HUES64 (cell line): ENCODE results near the gene UBTFL1. TPM values are rescaled to one million over a fixed set of nuclear protein-coding genes. Genes with fewer than 3 reads are reported as not detected.
A peak's percentile ranks its signal among the peaks of the same experiment; 100 is the strongest.
"Not testable (repeated sequence)": the region's sequence is repeated elsewhere in the genome, so short reads cannot be mapped to it uniquely, and the experiment has no call there.

Experiments used
- H3K27ac ChIP-seq: 2 replicates; pipeline ENCODE4 v1.7.0; 2013; ENCODE audit warnings: low read depth, low read length, inconsistent platforms
- H3K27me3 ChIP-seq: 2 replicates; pipeline ENCODE4 v1.6.1; 2013; ENCODE audit warnings: mild to moderate bottlenecking, low read length; ENCODE audit not compliant: insufficient read depth
- H3K36me3 ChIP-seq: 2 replicates; pipeline ENCODE4 v1.6.1; 2013; ENCODE audit warnings: mild to moderate bottlenecking, low read length; ENCODE audit not compliant: insufficient read depth
- H3K4me1 ChIP-seq: 2 replicates; pipeline ENCODE4 v1.6.1; 2013; ENCODE audit warnings: mild to moderate bottlenecking, low read length, moderate library complexity; ENCODE audit not compliant: insufficient read depth
- H3K4me3 ChIP-seq: 2 replicates; pipeline ENCODE4 v1.5.1; 2013; ENCODE audit warnings: mild to moderate bottlenecking, low read length, moderate library complexity
- H3K9ac ChIP-seq: 2 replicates; pipeline ENCODE4 v1.6.1; 2013; ENCODE audit warnings: mild to moderate bottlenecking, low read depth, low read length
- H3K9me3 ChIP-seq: 2 replicates; pipeline ENCODE4 v1.6.1; 2013; ENCODE audit warnings: low read depth, low read length; ENCODE audit not compliant: insufficient read depth
- WGBS: fragments of 150-250, 120-280 bp; methylation state at CpG from one replicate; pipeline ENCODE4 v1.1.7; 2013; ENCODE audit warnings: missing lambda C conversion rate; 5-methylcytosine and 5-hydroxymethylcytosine counted together
- polyA plus RNA-seq, 2 experiments: library from polyadenylated mRNA; stranded (reverse); fragments of 50-300 nt; gene quantifications; one replicate each; pipeline ENCODE4 v1.2.3, GENCODE V29; 2013

The UBTFL1 gene, protein sequence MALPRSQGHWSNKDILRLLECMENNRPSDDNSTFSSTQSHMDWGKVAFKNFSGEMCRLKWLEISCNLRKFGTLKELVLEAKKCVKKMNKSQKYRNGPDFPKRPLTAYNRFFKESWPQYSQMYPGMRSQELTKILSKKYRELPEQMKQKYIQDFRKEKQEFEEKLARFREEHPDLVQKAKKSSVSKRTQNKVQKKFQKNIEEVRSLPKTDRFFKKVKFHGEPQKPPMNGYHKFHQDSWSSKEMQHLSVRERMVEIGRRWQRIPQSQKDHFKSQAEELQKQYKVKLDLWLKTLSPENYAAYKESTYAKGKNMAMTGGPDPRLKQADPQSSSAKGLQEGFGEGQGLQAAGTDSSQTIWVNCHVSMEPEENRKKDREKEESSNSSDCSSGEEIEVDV
- polyA plus RNA-seq (2013, experiment 1 of 2): not detected
- polyA plus RNA-seq (2013, experiment 2 of 2): not detected

- not testable (repeated sequence) for H3K36me3 ChIP-seq
- no CpG with 5 or more reads among the region's 3 CpGs for whole genome bisulfite sequencing
Measured at GRCh38 chr11:90085650-90086049, at the start of gene UBTFL1. Gene UBTFL1, plus strand, starts transcription at chr11:90085950. Its CDS starts 0 bp downstream, at chr11:90085950.

GRCh38 chr11:90051591-90052209 is 34.0 kb upstream of the UBTFL1 start:
- H3K4me1 ChIP-seq, H3K36me3 ChIP-seq, H3K4me3 ChIP-seq, H3K27me3 ChIP-seq, H3K9me3 ChIP-seq, H3K27ac ChIP-seq, H3K9ac ChIP-seq: not testable (repeated sequence)
- WGBS: 85% methylated on average over 15 of the region's 41 CpGs

More at GRCh38 chr11:90085650-90086049, at the start of gene UBTFL1:
- H3K4me3 ChIP-seq, H3K27ac ChIP-seq, H3K27me3 ChIP-seq, H3K9me3 ChIP-seq, H3K4me1 ChIP-seq, H3K9ac ChIP-seq: not testable (repeated sequence)

- H3K9ac ChIP-seq, H3K27ac ChIP-seq, H3K36me3 ChIP-seq, H3K27me3 ChIP-seq, H3K9me3 ChIP-seq, H3K4me1 ChIP-seq: not testable (repeated sequence)
- H3K4me3 ChIP-seq: 0 out of 2 replicates have a peak overlapping the region, but pooled peaks have one; percentile 23
- 0% methylated on average over 9 of the region's 33 CpGs for WGBS
Measured at GRCh38 chr11:90052311-90052710, 33.4 kb upstream of the UBTFL1 start.

DNA sequence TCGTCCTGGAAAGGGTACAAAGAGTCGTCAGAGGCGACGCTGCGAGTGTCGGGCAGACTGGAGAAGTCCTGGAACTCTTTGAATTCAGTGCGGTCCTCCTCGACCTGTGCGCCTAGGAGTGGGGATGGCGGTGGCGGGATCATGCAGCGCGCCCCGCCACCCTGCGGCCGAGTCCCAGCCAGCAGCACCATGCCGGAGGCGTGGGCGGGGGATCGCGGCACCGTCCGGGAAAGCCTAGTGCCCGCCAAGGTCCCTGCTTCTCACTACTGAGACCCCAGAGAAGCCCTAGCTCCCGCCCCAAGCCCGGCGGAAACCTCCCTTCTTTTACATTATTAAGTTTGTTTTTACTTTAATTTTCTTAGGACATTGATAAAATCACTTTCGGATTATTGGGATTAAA is 32.2 kb upstream of the UBTFL1 start:
- not testable (repeated sequence) for H3K9me3 ChIP-seq, H3K36me3 ChIP-seq, H3K27me3 ChIP-seq, H3K27ac ChIP-seq, H3K4me3 ChIP-seq, H3K4me1 ChIP-seq, H3K9ac ChIP-seq
- 100% methylated on average over 6 of the region's 28 CpGs for WGBS

DNA sequence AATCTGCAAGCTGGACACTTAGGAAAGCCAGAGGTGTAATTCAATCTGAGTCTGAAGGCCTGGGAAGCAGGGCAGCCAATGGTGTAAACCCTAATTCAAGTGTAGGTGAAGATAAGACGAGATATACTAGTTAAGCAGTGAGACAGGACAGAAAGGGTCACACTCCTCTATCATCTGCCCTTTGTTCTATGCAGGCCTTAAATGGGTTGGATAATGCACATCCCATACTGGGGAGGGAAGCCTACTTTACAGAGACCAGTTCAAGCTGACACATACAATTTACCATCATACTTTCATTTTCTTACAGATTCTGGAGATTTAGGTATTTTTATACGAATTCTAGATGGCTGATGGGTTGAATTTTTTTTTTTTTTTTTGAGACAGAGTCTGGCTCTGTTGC is 3.0 kb downstream of the UBTFL1 start:
- H3K36me3 ChIP-seq, H3K27ac ChIP-seq: not testable (repeated sequence)
- no CpG with 5 or more reads among the region's 2 CpGs for WGBS

DNA sequence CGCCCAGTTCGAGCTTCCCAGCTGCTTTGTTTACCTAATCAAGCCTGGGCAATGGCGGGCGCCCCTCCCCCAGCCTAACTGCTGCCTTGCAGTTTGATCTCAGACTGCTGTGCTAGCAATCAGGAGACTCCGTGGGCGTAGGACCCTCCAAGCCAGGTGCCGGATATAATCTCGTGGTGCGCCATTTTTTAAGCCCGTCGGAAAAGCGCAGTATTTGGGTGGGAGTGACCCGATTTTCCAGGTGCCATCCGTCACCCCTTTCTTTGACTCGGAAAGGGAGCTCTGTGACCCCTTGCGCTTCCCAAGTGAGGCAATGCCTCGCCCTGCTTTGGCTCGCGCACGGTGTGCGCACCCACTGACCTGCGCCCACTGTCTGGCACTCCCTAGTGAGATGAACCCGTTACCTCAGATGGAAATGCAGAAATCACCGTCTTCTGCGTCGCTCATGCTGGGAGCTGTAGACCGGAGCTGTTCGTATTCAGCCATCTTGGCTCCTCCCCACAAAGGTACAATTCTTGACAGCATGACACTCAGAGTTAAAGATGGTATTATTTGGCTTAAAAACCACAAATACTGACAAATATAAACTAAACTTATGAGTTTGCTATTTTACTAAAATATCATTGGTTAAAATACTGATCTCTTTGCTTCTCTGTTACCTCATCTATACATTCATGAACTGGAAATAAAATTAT is 9.6 kb downstream of the UBTFL1 start:
- H3K27ac ChIP-seq, H3K9me3 ChIP-seq, H3K27me3 ChIP-seq, H3K36me3 ChIP-seq, H3K4me3 ChIP-seq, H3K9ac ChIP-seq, H3K4me1 ChIP-seq: not testable (repeated sequence)
- 87% methylated on average over 21 of the region's 28 CpGs for WGBS

More for the DNA sequence above, 3.0 kb downstream of the UBTFL1 start:
- H3K4me3 ChIP-seq, H3K9ac ChIP-seq, H3K27me3 ChIP-seq, H3K9me3 ChIP-seq, H3K4me1 ChIP-seq: not testable (repeated sequence)

- H3K27ac ChIP-seq: not testable (repeated sequence)
Measured at GRCh38 chr11:90098261-90098660, 12.5 kb downstream of the UBTFL1 start.

DNA sequence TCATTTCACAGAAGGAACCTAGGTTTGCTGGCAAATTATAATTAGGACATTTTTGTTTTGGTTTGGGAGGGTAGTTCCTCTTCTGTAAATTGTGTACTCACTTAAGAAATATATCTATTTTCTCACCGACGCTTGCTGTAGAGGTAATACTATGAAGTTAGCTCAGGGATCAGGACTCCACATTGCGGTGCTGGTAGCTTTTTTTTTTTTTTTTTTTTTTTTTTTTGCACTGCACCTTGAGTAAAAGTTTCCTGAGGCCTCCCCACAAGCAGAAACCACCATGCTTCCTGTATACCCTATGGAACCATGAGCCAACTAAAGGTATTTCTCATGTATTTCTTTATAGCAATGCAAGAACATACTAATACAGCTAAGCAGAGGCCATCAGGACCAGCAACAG is 14.7 kb downstream of the UBTFL1 start:
- no peaks in the 10 kb centered on the region for H3K36me3 ChIP-seq
- no peaks in the 10 kb centered on the region for H3K27me3 ChIP-seq
- no peaks in the 10 kb centered on the region for H3K4me1 ChIP-seq
- no peak overlapping the region for H3K27ac ChIP-seq
- no peak overlapping the region for H3K4me3 ChIP-seq
- WGBS: 100% methylated on average over 1 of the region's 3 CpGs
- no peak overlapping the region for H3K9ac ChIP-seq
- no peaks in the 10 kb centered on the region for H3K9me3 ChIP-seq

More at GRCh38 chr11:90098261-90098660, 12.5 kb downstream of the UBTFL1 start:
- H3K36me3 ChIP-seq, H3K4me3 ChIP-seq, H3K4me1 ChIP-seq, H3K9ac ChIP-seq, H3K27me3 ChIP-seq, H3K9me3 ChIP-seq: not testable (repeated sequence)
- 93% methylated on average over 4 of the region's 4 CpGs for WGBS

DNA sequence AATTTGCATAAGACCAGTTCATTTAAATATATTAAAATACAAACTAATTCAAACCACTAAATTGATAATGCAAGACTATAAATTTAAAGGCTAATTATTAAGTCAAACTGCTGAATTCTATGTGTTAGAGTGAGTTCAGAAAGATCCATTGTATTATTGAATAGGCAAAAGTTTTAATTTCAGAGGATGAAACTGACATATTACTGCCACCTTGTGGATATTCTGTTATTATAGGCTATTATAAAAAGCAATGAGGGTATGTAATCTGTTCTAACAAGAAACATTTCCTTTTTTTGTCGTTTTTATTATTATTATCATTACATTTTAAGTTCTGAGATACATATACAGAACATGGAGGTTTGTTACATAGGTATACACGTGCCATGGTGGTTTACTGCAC is 27.8 kb downstream of the UBTFL1 start:
- Histone ChIP-seq H3K9ac (no peak overlapping the region), H3K27me3 (no peaks in the 10 kb centered on the region), H3K4me3 (no peak overlapping the region), H3K4me1 (no peaks in the 10 kb centered on the region), H3K27ac (no peak overlapping the region), H3K36me3 (no peaks in the 10 kb centered on the region), H3K9me3 (no peaks in the 10 kb centered on the region)
- WGBS: no CpG with 5 or more reads among the region's 2 CpGs

DNA sequence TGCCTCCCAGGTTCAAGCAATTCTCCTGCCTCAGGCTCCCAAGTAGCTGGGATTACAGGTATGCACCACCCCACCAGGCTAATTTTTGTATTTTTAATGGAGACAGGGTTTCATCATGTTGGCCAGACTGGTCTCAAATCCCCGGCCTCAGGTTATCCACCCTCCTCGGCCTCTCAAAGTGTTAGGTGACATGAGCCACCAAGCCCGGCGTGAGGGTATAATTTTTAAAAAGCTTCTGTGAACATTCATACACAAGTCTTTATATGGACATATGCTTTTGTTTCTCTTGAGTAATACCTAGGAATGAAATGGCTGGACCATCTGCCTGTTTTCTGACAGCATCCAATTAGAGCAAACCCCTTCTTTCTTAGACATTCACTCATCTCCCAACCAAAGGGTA is 34.4 kb downstream of the UBTFL1 start:
- 100% methylated on average over 3 of the region's 4 CpGs for whole genome bisulfite sequencing

DNA sequence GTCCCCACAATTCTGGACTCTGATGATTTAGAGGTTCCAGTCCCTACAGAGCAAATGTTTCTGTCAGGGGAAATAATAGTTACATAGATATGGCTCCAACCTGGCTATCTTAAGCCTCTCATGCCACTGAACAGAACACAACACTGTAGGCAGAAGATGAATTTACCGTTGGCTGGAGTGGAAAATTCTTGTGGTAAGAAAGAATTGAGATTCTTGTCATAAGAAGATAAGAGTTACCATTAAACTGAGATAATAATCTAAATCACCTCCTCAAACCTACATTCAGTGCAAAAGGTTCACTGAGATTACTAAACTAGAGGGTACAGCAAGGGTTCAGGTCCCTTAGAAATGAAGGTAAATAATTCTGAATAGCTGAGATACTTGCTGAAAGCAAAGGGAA is 38.6 kb downstream of the UBTFL1 start:
- Histone ChIP-seq H3K9ac (no peak overlapping the region), H3K4me3 (no peak overlapping the region), H3K27me3 (no peaks in the 10 kb centered on the region), H3K4me1 (no peaks in the 10 kb centered on the region), H3K36me3 (no peaks in the 10 kb centered on the region), H3K27ac (no peak overlapping the region), H3K9me3 (no peaks in the 10 kb centered on the region)
- WGBS: no CpG with 5 or more reads among the region's 1 CpG

More for the DNA sequence above, 34.4 kb downstream of the UBTFL1 start:
- no peaks in the 10 kb centered on the region for H3K9me3 ChIP-seq
- H3K27me3 ChIP-seq: no peaks in the 10 kb centered on the region
- H3K27ac ChIP-seq: no peak overlapping the region
- H3K9ac ChIP-seq: no peak overlapping the region
- H3K4me3 ChIP-seq: no peak overlapping the region
- no peaks in the 10 kb centered on the region for H3K36me3 ChIP-seq
- H3K4me1 ChIP-seq: no peaks in the 10 kb centered on the region
